Measurements from ENCODE around the gene NOS3.

Gene NOS3

GRCh38 chr7:150952331-150953050 is 38.3 kb upstream of the NOS3 start:
- H3K27ac ChIP-seq (ENCODE audit: low read depth, low read length), result no peak overlapping the region
- no peaks in the 10 kb centered on the region for H3K36me3 ChIP-seq (ENCODE audit: control insufficient read depth in 5 of 5, insufficient read depth in 5 of 5, low read length in 5 of 5)
- H3K4me1 ChIP-seq (ENCODE audit: control insufficient read depth in 5 of 5, insufficient read depth in 5 of 5, low read length in 5 of 5), result peaks cover 0 to 11% (median 5%) of the 10 kb centered on the region in 5 donors
- no peak overlapping the region for H3K4me3 ChIP-seq (ENCODE audit: low read depth in 1 of 5, low read length in 5 of 5)
- H3K9ac ChIP-seq (ENCODE audit: low read length in 5 of 5), result no peak overlapping the region
- H3K27me3 ChIP-seq (ENCODE audit: control insufficient read depth in 5 of 5, insufficient read depth in 4 of 5, low read length in 5 of 5), result peaks cover 34 to 55% (median 49%) of the 10 kb centered on the region in 5 donors
- no peaks in the 10 kb centered on the region for H3K9me3 ChIP-seq (ENCODE audit: control insufficient read depth in 5 of 5, low read length in 5 of 5)

- Histone ChIP-seq H3K9me3 (ENCODE audit: control insufficient read depth in 5 of 5, low read length in 5 of 5) (no peaks in the 10 kb centered on the region), H3K27me3 (ENCODE audit: control insufficient read depth in 5 of 5, insufficient read depth in 4 of 5, low read length in 5 of 5) (peaks cover 37 to 58% (median 48%) of the 10 kb centered on the region in 5 donors), H3K4me1 (ENCODE audit: control insufficient read depth in 5 of 5, insufficient read depth in 5 of 5, low read length in 5 of 5) (peaks cover 0 to 11% (median 7%) of the 10 kb centered on the region in 5 donors), H3K4me3 (ENCODE audit: low read depth in 1 of 5, low read length in 5 of 5) (no peak overlapping the region), H3K9ac (ENCODE audit: low read length in 5 of 5) (no peak overlapping the region), H3K36me3 (ENCODE audit: control insufficient read depth in 5 of 5, insufficient read depth in 5 of 5, low read length in 5 of 5) (no peaks in the 10 kb centered on the region), H3K27ac (ENCODE audit: low read depth, low read length) (no peak overlapping the region)
Observed at GRCh38 chr7:150953061-150953997, 37.5 kb upstream of the NOS3 start.

- peaks cover 0 to 11% (median 7%) of the 10 kb centered on the region in 5 donors for H3K4me1 ChIP-seq (ENCODE audit: control insufficient read depth in 5 of 5, insufficient read depth in 5 of 5, low read length in 5 of 5)
- peaks cover 42 to 66% (median 55%) of the 10 kb centered on the region in 5 donors for H3K27me3 ChIP-seq (ENCODE audit: control insufficient read depth in 5 of 5, insufficient read depth in 4 of 5, low read length in 5 of 5)
- H3K9me3 ChIP-seq (ENCODE audit: control insufficient read depth in 5 of 5, low read length in 5 of 5), result no peaks in the 10 kb centered on the region
- H3K4me3 ChIP-seq (ENCODE audit: low read depth in 1 of 5, low read length in 5 of 5), result no peak overlapping the region
- no peak overlapping the region for H3K27ac ChIP-seq (ENCODE audit: low read depth, low read length)
- no peak overlapping the region for H3K9ac ChIP-seq (ENCODE audit: low read length in 5 of 5)
- H3K36me3 ChIP-seq (ENCODE audit: control insufficient read depth in 5 of 5, insufficient read depth in 5 of 5, low read length in 5 of 5), result no peaks in the 10 kb centered on the region
Observed at GRCh38 chr7:150954201-150954985, 36.4 kb upstream of the NOS3 start.

GRCh38 chr7:150954986-150955518 is 35.8 kb upstream of the NOS3 start:
- Histone ChIP-seq H3K27ac (ENCODE audit: low read depth, low read length) (no peak overlapping the region), H3K4me3 (ENCODE audit: low read depth in 1 of 5, low read length in 5 of 5) (peak overlapping the region in 2 of 5 donors; percentile 30 to 37), H3K27me3 (ENCODE audit: control insufficient read depth in 5 of 5, insufficient read depth in 4 of 5, low read length in 5 of 5) (peaks cover 44 to 65% (median 58%) of the 10 kb centered on the region in 5 donors), H3K36me3 (ENCODE audit: control insufficient read depth in 5 of 5, insufficient read depth in 5 of 5, low read length in 5 of 5) (no peaks in the 10 kb centered on the region), H3K9me3 (ENCODE audit: control insufficient read depth in 5 of 5, low read length in 5 of 5) (no peaks in the 10 kb centered on the region), H3K4me1 (ENCODE audit: control insufficient read depth in 5 of 5, insufficient read depth in 5 of 5, low read length in 5 of 5) (peaks cover 0 to 9% (median 7%) of the 10 kb centered on the region in 5 donors), H3K9ac (ENCODE audit: low read length in 5 of 5) (no peak overlapping the region)

DNA sequence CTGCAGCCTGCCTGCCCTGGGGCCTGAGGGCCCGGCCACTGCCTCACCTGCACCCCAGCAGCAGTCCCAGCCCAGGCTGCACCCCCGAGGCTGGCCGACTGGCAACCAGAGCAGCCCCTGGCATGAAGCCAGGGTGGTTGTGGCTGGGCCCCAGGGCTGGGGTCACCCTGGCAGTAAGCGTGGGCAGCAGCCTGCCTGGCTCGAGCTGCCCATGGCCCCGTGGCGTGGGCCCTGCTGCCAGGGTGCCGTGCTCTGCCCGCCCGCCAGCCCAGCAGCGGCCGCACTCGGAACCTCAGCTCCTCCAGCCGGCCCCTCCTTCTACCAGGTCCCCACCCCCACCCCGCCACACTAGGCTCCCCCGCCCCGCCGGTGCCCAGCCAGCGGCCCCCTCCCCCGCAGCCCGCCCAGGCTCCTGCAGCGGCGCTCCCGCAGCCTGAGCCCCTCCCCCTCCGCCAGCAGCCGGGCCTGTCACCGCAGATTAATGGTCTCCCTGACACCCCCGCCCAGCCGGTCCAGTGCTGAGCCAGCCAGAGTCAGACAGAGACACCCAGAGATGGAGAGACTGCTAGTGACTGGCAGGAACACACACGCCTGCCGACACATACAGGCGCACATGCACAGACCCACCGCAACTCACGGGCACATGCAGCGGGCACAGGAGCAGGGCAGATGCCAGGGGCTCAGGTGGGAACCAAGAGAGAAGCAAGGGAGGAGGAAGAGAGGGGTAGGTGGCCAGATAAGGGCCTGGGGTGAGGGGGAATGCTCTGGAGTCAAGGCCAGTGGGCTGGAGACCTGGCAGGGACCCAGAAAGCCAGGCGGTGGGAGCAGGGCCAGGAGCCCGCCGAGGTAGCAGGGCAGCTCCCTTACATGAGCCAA is 35.1 kb upstream of the NOS3 start:
- peak overlapping the region in 2 of 5 donors; percentile 30 to 37 for H3K4me3 ChIP-seq (ENCODE audit: low read depth in 1 of 5, low read length in 5 of 5)
- H3K4me1 ChIP-seq (ENCODE audit: control insufficient read depth in 5 of 5, insufficient read depth in 5 of 5, low read length in 5 of 5), result peaks cover 0 to 9% (median 7%) of the 10 kb centered on the region in 5 donors

DNA sequence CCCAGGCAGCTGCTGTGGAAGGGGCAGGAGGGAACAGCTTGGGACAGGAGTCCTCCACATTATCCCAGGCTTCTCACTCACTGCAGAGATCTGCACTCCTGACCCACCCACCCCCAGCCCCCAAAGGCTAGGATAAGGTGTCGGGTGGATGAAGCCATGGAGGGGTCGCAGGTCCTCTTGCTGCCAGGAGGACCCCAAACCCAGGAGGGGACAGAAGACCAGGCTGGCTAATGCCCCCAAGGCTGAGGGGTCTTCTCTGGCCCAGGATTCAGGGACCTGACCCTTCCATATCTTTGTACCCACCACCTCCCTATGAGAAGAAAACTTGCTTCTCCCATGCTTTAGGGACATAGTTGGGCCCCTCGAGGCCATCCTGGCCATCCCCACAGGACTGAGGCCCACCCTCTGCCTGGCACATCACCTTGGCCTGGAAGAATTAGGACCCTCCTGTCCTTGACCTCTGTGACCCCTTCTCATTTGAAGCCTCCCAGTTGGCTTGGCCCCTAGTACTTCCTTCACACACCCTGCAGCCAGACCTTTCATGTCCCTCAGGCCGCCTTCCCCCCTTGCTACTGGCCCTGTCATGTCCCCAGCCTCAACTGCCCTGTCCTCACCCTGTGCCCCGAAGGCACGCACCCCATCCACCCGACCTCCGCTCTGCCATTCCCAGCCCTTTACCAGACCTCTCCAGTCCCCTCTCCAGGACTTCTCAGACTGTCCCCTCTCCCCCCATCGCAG is 34.3 kb upstream of the NOS3 start:
- Histone ChIP-seq H3K9me3 (ENCODE audit: control insufficient read depth in 5 of 5, low read length in 5 of 5) (no peaks in the 10 kb centered on the region), H3K4me3 (ENCODE audit: low read depth in 1 of 5, low read length in 5 of 5) (no peak overlapping the region), H3K4me1 (ENCODE audit: control insufficient read depth in 5 of 5, insufficient read depth in 5 of 5, low read length in 5 of 5) (peaks cover 0 to 9% (median 7%) of the 10 kb centered on the region in 5 donors), H3K36me3 (ENCODE audit: control insufficient read depth in 5 of 5, insufficient read depth in 5 of 5, low read length in 5 of 5) (no peaks in the 10 kb centered on the region), H3K9ac (ENCODE audit: low read length in 5 of 5) (no peak overlapping the region), H3K27ac (ENCODE audit: low read depth, low read length) (no peak overlapping the region), H3K27me3 (ENCODE audit: control insufficient read depth in 5 of 5, insufficient read depth in 4 of 5, low read length in 5 of 5) (peaks cover 44 to 67% (median 61%) of the 10 kb centered on the region in 5 donors)

More for the DNA sequence above, 35.1 kb upstream of the NOS3 start:
- no peak overlapping the region for H3K9ac ChIP-seq (ENCODE audit: low read length in 5 of 5)
- H3K27ac ChIP-seq (ENCODE audit: low read depth, low read length), result no peak overlapping the region
- no peaks in the 10 kb centered on the region for H3K36me3 ChIP-seq (ENCODE audit: control insufficient read depth in 5 of 5, insufficient read depth in 5 of 5, low read length in 5 of 5)
- peaks cover 44 to 65% (median 58%) of the 10 kb centered on the region in 5 donors for H3K27me3 ChIP-seq (ENCODE audit: control insufficient read depth in 5 of 5, insufficient read depth in 4 of 5, low read length in 5 of 5)
- no peaks in the 10 kb centered on the region for H3K9me3 ChIP-seq (ENCODE audit: control insufficient read depth in 5 of 5, low read length in 5 of 5)

GRCh38 chr7:150957133-150958020 is 33.4 kb upstream of the NOS3 start:
- Histone ChIP-seq H3K27ac (ENCODE audit: low read depth, low read length) (no peak overlapping the region), H3K27me3 (ENCODE audit: control insufficient read depth in 5 of 5, insufficient read depth in 4 of 5, low read length in 5 of 5) (peaks cover 44 to 72% (median 57%) of the 10 kb centered on the region in 5 donors), H3K4me3 (ENCODE audit: low read depth in 1 of 5, low read length in 5 of 5) (no peak overlapping the region), H3K4me1 (ENCODE audit: control insufficient read depth in 5 of 5, insufficient read depth in 5 of 5, low read length in 5 of 5) (peaks cover 0 to 9% (median 7%) of the 10 kb centered on the region in 5 donors), H3K36me3 (ENCODE audit: control insufficient read depth in 5 of 5, insufficient read depth in 5 of 5, low read length in 5 of 5) (no peaks in the 10 kb centered on the region), H3K9me3 (ENCODE audit: control insufficient read depth in 5 of 5, low read length in 5 of 5) (no peaks in the 10 kb centered on the region), H3K9ac (ENCODE audit: low read length in 5 of 5) (no peak overlapping the region)

DNA sequence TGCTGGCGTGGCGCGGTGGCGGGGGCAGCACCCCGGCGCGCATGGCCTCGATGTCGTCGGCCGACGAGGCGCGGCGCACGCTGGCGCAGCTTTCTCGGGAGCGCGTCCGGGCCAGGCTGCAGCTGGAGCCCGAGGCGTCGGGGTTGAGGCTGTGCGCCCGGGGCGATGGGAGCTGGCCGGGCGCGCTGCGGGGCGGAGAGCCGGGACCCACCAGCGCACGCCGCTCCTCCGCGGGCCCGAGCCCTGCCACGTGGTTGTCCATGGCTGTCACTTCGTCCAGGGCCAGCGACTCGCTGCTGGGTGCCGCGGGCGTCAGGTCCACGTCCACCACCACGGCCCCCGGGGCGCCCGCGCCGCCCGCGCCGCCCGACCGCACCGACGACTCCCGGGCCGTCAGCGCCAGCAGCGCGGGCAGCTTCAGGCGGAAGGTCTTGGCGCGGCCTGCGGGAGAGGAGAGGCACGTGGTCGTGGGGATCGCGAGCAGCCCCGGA is 32.7 kb upstream of the NOS3 start:
- Histone ChIP-seq H3K4me1 (ENCODE audit: control insufficient read depth in 5 of 5, insufficient read depth in 5 of 5, low read length in 5 of 5) (peaks cover 0 to 9% (median 7%) of the 10 kb centered on the region in 5 donors), H3K4me3 (ENCODE audit: low read depth in 1 of 5, low read length in 5 of 5) (no peak overlapping the region), H3K9me3 (ENCODE audit: control insufficient read depth in 5 of 5, low read length in 5 of 5) (no peaks in the 10 kb centered on the region), H3K27me3 (ENCODE audit: control insufficient read depth in 5 of 5, insufficient read depth in 4 of 5, low read length in 5 of 5) (peaks cover 44 to 71% (median 56%) of the 10 kb centered on the region in 5 donors), H3K36me3 (ENCODE audit: control insufficient read depth in 5 of 5, insufficient read depth in 5 of 5, low read length in 5 of 5) (no peaks in the 10 kb centered on the region), H3K27ac (ENCODE audit: low read depth, low read length) (no peak overlapping the region), H3K9ac (ENCODE audit: low read length in 5 of 5) (no peak overlapping the region)
